HepG2 (cell line): ENCODE results near the gene KIAA1191. TPM values are rescaled to one million over a fixed set of nuclear protein-coding genes. Genes with fewer than 3 reads are reported as not detected.

Experiments
- ATAC-seq: fragments of 200-7000 bp; cut with Tn5 transposase; 3 replicates; pipeline ENCODE4 v1.9.1; 2020; ENCODE audit warnings: mild to moderate bottlenecking, moderate library complexity
- BruUV-seq: library from RNA; stranded (reverse); fragments of 400-500 nt; replicated peaks from 2 replicates; lab custom pipeline; 2021; lab: Mats Ljungman, UMichigan
- CTCF ChIA-PET: fragments of 300-600 bp; formaldehyde crosslinking; extraction: SDS; loops from one replicate; lab custom pipeline; 2021; ENCODE audit warnings: low total read pairs, inconsistent platforms, low intra/inter-chr PET ratio; lab: Yijun Ruan, JAX
- POLR2A ChIA-PET: fragments of 350-600 bp; sonication (Branson Sonifier 250); formaldehyde crosslinking; loops from one replicate; lab custom pipeline; 2020; ENCODE audit warnings: antibody characterized with exemption, inconsistent platforms; lab: Yijun Ruan, JAX
- DNase-seq: peaks from one replicate; pipeline ENCODE4 v3.0.0-alpha.2; 2015; ENCODE audit warnings: low spot score
- FAIRE-seq: peaks from 3 replicates; lab custom pipeline; 2011; peaks lifted over from hg19 to GRCh38; lab: Jason Lieb, UNC
- H2AFZ ChIP-seq: one replicate; pipeline ENCODE4 v1.6.1; 2011; ENCODE audit warnings: low read length, inconsistent platforms
- H3K27ac ChIP-seq: fragments of 300-600 bp; 3 replicates; pipeline ENCODE4 v1.8.0; 2011; ENCODE audit warnings: mixed run types, mild to moderate bottlenecking, mixed read lengths, low read length, inconsistent platforms; ENCODE audit not compliant: insufficient read depth; ENCODE audit errors: extremely low read length
- H3K27me3 ChIP-seq, 2 experiments: fragments of 200-600 bp in 1 of 2; 2 replicates in 1 of 2; 3 replicates in 1 of 2; pipeline versions ENCODE4 v1.6.0 to v1.8.0; 2011; ENCODE audit warnings: low read length in 2 of 2, mild to moderate bottlenecking in 2 of 2, moderate library complexity in 2 of 2, inconsistent platforms in 1 of 2; ENCODE audit not compliant: insufficient read depth in 2 of 2, control insufficient read depth in 1 of 2
- H3K36me3 ChIP-seq, 2 experiments: fragments of 200-600 bp in 1 of 2; replicated peaks in 1 of 2; 2 replicates in 1 of 2; 3 replicates in 1 of 2; pipeline versions ENCODE4 v1.5.1 to v1.8.0; 2011; ENCODE audit warnings: low read length in 2 of 2, inconsistent platforms in 1 of 2; ENCODE audit not compliant: insufficient read depth in 2 of 2, control insufficient read depth in 1 of 2
- H3K4me1 ChIP-seq: 2 replicates; pipeline ENCODE4 v1.5.1; 2012; ENCODE audit warnings: low read length, inconsistent platforms; ENCODE audit not compliant: insufficient read depth
- H3K4me2 ChIP-seq: 2 replicates; pipeline ENCODE4 v1.6.0; 2011; ENCODE audit warnings: low read depth, low read length, inconsistent platforms
- H3K4me3 ChIP-seq, 3 experiments: fragments of 200-600 bp in 1 of 3; sonication (generic), shearing (Covaris generic) in 1 of 3; replicated peaks in 1 of 3; 2 replicates each; pipeline ENCODE4 v1.5.1; 2011 to 2016; ENCODE audit warnings: low read length in 3 of 3, inconsistent platforms in 2 of 3, low read depth in 2 of 3, mild to moderate bottlenecking in 2 of 3, control low read depth in 1 of 3, mixed read lengths in 1 of 3; ENCODE audit not compliant: insufficient read depth in 1 of 3
- H3K79me2 ChIP-seq: one replicate; pipeline ENCODE4 v1.6.1; 2011; ENCODE audit warnings: low read length, inconsistent platforms; ENCODE audit not compliant: insufficient read depth
- H3K9ac ChIP-seq: 2 replicates; pipeline ENCODE4 v1.6.0; 2011; ENCODE audit warnings: mild to moderate bottlenecking, low read depth, low read length, inconsistent platforms; ENCODE audit not compliant: insufficient read depth
- H3K9me3 ChIP-seq: 2 replicates; pipeline ENCODE4 v1.5.1; 2012; ENCODE audit warnings: mild to moderate bottlenecking, low read length
- H4K20me1 ChIP-seq: 2 replicates; pipeline ENCODE4 v1.6.0; 2011; ENCODE audit warnings: inconsistent platforms, mild to moderate bottlenecking, low read length, moderate library complexity; ENCODE audit not compliant: insufficient read depth
- AGO1 ChIP-seq: fragments of 200-400 bp; formaldehyde crosslinking; IDR thresholded peaks from 2 replicates; pipeline ENCODE4 v1.6.1; 2017; ENCODE audit warnings: mild to moderate bottlenecking, low read depth, low read length, moderate library complexity; ENCODE audit not compliant: poor library complexity, severe bottlenecking
- CBX5 ChIP-seq: sonication (generic); formaldehyde crosslinking; IDR thresholded peaks from 2 replicates; pipeline ENCODE4 v1.4.0; 2020; ENCODE audit warnings: missing genetic modification reagents, borderline replicate concordance
- GPN1 ChIP-seq: sonication (generic); formaldehyde crosslinking; IDR thresholded peaks from 2 replicates; pipeline ENCODE4 v1.5.1; 2020; ENCODE audit warnings: missing genetic modification reagents, borderline replicate concordance
- TEAD3 ChIP-seq: optimal IDR thresholded peaks from 2 replicates; pipeline ENCODE3; 2016; ENCODE audit warnings: borderline replicate concordance
- ZIK1 ChIP-seq: sonication (generic); formaldehyde crosslinking; IDR thresholded peaks from 2 replicates; pipeline ENCODE4 v1.5.0; 2020; ENCODE audit warnings: mild to moderate bottlenecking, low read depth, missing genetic modification reagents, borderline replicate concordance
- ZMYM4 ChIP-seq: sonication (generic); formaldehyde crosslinking; IDR thresholded peaks from 2 replicates; pipeline ENCODE4 v1.8.1; 2023; ENCODE audit warnings: mild to moderate bottlenecking, missing genetic modification reagents
- ZNF326 ChIP-seq: sonication (generic); formaldehyde crosslinking; IDR thresholded peaks from 2 replicates; pipeline ENCODE4 v1.4.0; 2020; ENCODE audit warnings: missing genetic modification reagents, borderline replicate concordance
- ZNF468 ChIP-seq: sonication (generic); formaldehyde crosslinking; IDR thresholded peaks from 2 replicates; pipeline ENCODE4 v1.8.0; 2022; ENCODE audit warnings: mild to moderate bottlenecking, moderate library complexity, missing genetic modification reagents
- ZNF703 ChIP-seq: sonication (generic); formaldehyde crosslinking; IDR thresholded peaks from 2 replicates; pipeline ENCODE4 v1.5.1; 2020; ENCODE audit warnings: missing genetic modification reagents, mild to moderate bottlenecking, moderate library complexity, borderline replicate concordance
- ZZZ3 ChIP-seq: sonication (generic); formaldehyde crosslinking; IDR thresholded peaks from 2 replicates; pipeline ENCODE4 v1.4.0; 2020; ENCODE audit warnings: missing genetic modification reagents, mild to moderate bottlenecking, borderline replicate concordance
- WGBS: methylation state at CpG from one replicate; pipeline ENCODE4 v1.1.6; 2017; ENCODE audit warnings: low lambda C conversion rate; 5-methylcytosine and 5-hydroxymethylcytosine counted together
- in situ Hi-C: cut with HindIII; loops from 2 replicates; pipeline ENCODE4 v1.10.0; 2017; ENCODE audit warnings: low pct_unique_long_range_greater_than_20kb; ENCODE audit not compliant: extremely low pct_ligation_motif_present
- intact Hi-C: fragments of 100-400 bp; cut with micrococcal nuclease; formaldehyde crosslinking; loops from one replicate; pipeline ENCODE4 v1.10.0; 2022; ENCODE audit not compliant: unreplicated experiment
- polyA plus RNA-seq, 8 experiments: library from polyadenylated mRNA; depleted of rRNA in 3 of 8; stranded (reverse) in 7 of 8; unstranded in 1 of 8; fragments of >200 nt; fragmentation: Illumina TruSeq in 4 of 8; extraction: Trizol in 4 of 8; gene quantifications; 2 replicates each; pipeline versions ENCODE4 v1.2.1 to v1.2.3, GENCODE V29; 2011 to 2016; ENCODE audit warnings: low read depth in 4 of 8, missing spikeins in 1 of 8, mixed read lengths in 1 of 8; ENCODE audit not compliant: insufficient read depth in 1 of 8
- total RNA-seq, 5 experiments: library from RNA; depleted of rRNA; stranded (reverse); fragments of >200 nt; fragmentation: Illumina TruSeq; extraction: Trizol; gene quantifications; 2 replicates each; pipeline ENCODE4 v1.2.3, GENCODE V29; 2016; ENCODE audit warnings: low read depth in 1 of 5
- TF ChIP-seq, protein P1 (sequence below): IDR thresholded peaks from 2 replicates; pipeline ENCODE4 v1.6.1; 2016; ENCODE audit warnings: mild to moderate bottlenecking, missing biosample characterization, missing genetic modification reagents

KIAA1191 gene
- total and polyA plus RNA-seq, 2 of the 13 experiments (the other 11 are each of a cell fraction or from before 2014, with no cell fraction given) = 63.6 to 103 TPM

DNA sequence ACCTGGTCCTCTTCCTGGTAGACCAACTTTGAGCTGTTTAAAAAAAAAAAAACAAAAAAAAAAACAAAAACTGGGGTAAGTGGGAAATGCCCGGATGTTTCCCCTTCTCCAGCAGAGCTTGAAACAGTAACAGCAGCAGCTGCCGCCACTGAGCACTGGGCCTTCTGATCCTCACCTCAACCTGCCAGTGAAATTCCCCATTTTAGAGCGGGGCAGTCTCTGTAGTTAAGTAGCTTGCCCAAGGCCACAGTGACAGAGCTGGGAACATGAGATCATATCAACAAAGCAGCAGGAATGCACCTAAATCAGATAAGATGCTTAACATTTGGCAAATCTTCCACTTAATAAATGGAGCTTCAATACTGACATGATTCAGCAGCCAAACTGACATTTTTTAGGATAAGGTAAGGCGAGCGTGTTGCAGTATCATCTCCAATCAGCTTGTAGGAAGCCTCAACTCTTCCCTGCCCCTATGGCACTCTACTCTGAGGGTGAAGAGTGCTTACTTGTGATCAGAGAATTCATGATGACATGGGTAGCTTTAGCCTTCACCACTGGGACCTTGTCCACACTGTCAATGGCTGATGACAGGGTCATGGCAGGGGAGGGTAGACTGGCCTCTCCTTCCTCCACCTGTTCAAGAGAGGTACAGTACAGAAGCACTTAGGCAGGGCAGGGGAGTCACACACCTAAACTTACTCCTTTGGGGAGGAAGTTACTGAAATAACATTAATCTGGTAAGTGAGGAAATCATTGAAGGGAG lies 9.3 kb downstream of the KIAA1191 start:
- TF ChIP-seq, protein P1, sequence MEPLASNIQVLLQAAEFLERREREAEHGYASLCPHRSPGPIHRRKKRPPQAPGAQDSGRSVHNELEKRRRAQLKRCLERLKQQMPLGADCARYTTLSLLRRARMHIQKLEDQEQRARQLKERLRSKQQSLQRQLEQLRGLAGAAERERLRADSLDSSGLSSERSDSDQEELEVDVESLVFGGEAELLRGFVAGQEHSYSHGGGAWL (CRISPR knock-in tag) = no peak
- TF ChIP-seq ZNF326 (CRISPR knock-in tag) (no peak), ZNF703 (no peak), AGO1 (no peak), GPN1 (CRISPR knock-in tag) (no peak), CBX5 (no peak), TEAD3 (CRISPR knock-in tag) (no peak), ZNF468 (no peak), ZMYM4 (CRISPR knock-in tag) (no peak), ZIK1 (CRISPR knock-in tag) (no peak), ZZZ3 (CRISPR knock-in tag) (no peak)
- H3K27me3 ChIP-seq = no peaks in the 10 kb centered on the region
- DNase-seq (no peak), FAIRE-seq (no peak), ATAC-seq (no peak)
- H2AFZ ChIP-seq = no peak overlapping the region
- in situ Hi-C loops (no loop called here), intact Hi-C loops (no loop called here)
- peaks cover 11% of the 10 kb centered on the region for H3K4me1 ChIP-seq
- no peak overlapping the region for H3K4me2 ChIP-seq
- H3K36me3 ChIP-seq = peaks cover 41 to 91% of the 10 kb centered on the region in 2 experiments
- BruUV-seq = no TSS peak
- peaks cover 35% of the 10 kb centered on the region for H3K79me2 ChIP-seq
- ChIA-PET CTCF (no interaction called here), POLR2A (interaction anchor here (3.3 kb wide), 1 partner anchor 9 kb away, joined by 16 read pairs; the partner anchor contains the start of gene KIAA1191)
- H3K4me3 ChIP-seq = no peak overlapping the region
- H4K20me1 ChIP-seq = peaks cover 18% of the 10 kb centered on the region
- no peaks in the 10 kb centered on the region for H3K9me3 ChIP-seq
- WGBS = 94% methylated on average over 5 of the region's 5 CpGs
- no peak overlapping the region for H3K27ac ChIP-seq
- no peak overlapping the region for H3K9ac ChIP-seq
